HEK293 (cell line): ENCODE results near the gene WIPF3.

Experiments
- GLI4 ChIP-seq: fragments of 450-650 bp; formaldehyde crosslinking; IDR thresholded peaks from 2 replicates; pipeline ENCODE4 v1.5.1; 2016; ENCODE audit warnings: missing biosample characterization, missing genetic modification characterization
- GLIS1 ChIP-seq: fragments of 450-650 bp; formaldehyde crosslinking; IDR thresholded peaks from 2 replicates; pipeline ENCODE4 v1.5.1; 2016; ENCODE audit warnings: missing biosample characterization, missing genetic modification characterization
- ZNF175 ChIP-seq: fragments of 450-650 bp; formaldehyde crosslinking; IDR thresholded peaks from 2 replicates; pipeline ENCODE4 v1.5.1; 2016; ENCODE audit warnings: missing biosample characterization, missing genetic modification characterization
- ZNF248 ChIP-seq: fragments of 450-650 bp; formaldehyde crosslinking; IDR thresholded peaks from 2 replicates; pipeline ENCODE4 v1.5.1; 2017; ENCODE audit warnings: missing biosample characterization, missing genetic modification characterization
- ZNF274 ChIP-seq, 2 experiments: fragments of 200-500 bp in 1 of 2; fragments of 450-650 bp in 1 of 2; sonication (Bioruptor generic) in 1 of 2; formaldehyde crosslinking in 1 of 2; IDR thresholded peaks; 2 replicates each; pipeline versions ENCODE4 v1.5.1 to v1.6.1; 2014 to 2016; ENCODE audit warnings: borderline replicate concordance in 1 of 2, inconsistent platforms in 1 of 2, low read length in 1 of 2, missing biosample characterization in 1 of 2, missing genetic modification characterization in 1 of 2
- ZNF830 ChIP-seq: fragments of 450-650 bp; IDR thresholded peaks from 2 replicates; pipeline ENCODE4 v1.5.0; 2018; ENCODE audit warnings: missing biosample characterization, missing genetic modification characterization, low read depth, mild to moderate bottlenecking, moderate library complexity
- TF ChIP-seq, protein P1 (sequence below): fragments of 450-650 bp; formaldehyde crosslinking; IDR thresholded peaks from 2 replicates; pipeline ENCODE4 v1.5.1; 2016; ENCODE audit warnings: missing biosample characterization, missing genetic modification characterization

DNA sequence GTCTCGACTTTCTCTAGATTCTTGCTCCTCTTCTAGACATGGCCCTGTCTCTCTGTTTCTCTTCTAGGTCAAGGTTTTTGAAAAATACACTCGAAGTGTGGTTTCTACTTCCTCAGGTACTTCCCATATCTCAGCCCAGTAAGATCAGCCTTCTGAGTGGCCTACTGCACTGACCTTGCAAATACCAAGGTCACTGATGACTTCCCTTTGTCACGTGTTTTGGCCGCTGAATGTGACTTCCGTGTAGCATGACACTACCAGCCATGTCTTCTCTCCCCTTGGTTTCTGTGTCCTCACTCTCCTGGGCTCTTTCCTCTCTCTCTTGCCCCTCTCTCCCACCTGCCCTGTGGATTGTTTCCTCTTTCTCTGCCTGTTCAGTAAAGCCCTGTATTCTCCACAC, 7.9 kb upstream of the WIPF3 start:
- no peak for TF ChIP-seq ZNF248 (tag by site-specific recombination)
- no peak for TF ChIP-seq GLI4 (tag by site-specific recombination)
- TF ChIP-seq ZNF175, result no peak
- no peak for TF ChIP-seq GLIS1 (tag by site-specific recombination)
- TF ChIP-seq, protein P1, sequence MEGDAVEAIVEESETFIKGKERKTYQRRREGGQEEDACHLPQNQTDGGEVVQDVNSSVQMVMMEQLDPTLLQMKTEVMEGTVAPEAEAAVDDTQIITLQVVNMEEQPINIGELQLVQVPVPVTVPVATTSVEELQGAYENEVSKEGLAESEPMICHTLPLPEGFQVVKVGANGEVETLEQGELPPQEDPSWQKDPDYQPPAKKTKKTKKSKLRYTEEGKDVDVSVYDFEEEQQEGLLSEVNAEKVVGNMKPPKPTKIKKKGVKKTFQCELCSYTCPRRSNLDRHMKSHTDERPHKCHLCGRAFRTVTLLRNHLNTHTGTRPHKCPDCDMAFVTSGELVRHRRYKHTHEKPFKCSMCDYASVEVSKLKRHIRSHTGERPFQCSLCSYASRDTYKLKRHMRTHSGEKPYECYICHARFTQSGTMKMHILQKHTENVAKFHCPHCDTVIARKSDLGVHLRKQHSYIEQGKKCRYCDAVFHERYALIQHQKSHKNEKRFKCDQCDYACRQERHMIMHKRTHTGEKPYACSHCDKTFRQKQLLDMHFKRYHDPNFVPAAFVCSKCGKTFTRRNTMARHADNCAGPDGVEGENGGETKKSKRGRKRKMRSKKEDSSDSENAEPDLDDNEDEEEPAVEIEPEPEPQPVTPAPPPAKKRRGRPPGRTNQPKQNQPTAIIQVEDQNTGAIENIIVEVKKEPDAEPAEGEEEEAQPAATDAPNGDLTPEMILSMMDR (tag by site-specific recombination), result no peak
- TF ChIP-seq ZNF830, result no peak
- TF ChIP-seq ZNF274 (IDR thresholded peaks at IDR 0.05; ENCODE audit: low read length), result no peak
- TF ChIP-seq ZNF274 (tag by site-specific recombination; IDR thresholded peaks at IDR 0.05; ENCODE audit: borderline replicate concordance), result no peak
